Measurements from ENCODE around the gene EPGN. TPM values are rescaled to one million over a fixed set of nuclear protein-coding genes. Genes with fewer than 3 reads are reported as not detected.

Gene EPGN
- total RNA-seq, 2 experiments from 2014 or later, result not detected

DNA sequence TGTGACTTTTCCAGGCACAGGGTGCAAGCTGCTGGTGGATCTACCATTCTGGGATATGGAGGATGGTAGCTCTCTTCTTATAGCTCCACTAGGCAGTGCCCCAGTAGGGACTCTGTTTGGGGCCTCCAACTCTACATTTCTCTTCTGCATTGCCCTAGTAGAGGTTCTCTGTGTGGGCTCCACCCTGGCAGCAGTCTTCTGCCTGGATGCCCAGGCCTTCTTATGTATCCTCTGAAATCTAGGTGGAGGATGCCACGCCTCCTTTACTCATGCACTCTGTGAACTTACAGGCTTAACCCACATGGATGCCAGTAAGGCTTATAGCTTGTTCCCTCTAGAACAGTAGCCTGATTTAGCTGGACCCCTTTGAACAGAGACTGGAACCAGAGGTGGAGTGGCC lies 35.8 kb downstream of the EPGN start:
- DNase-seq (ENCODE audit: low spot score), result no peak
- no peaks in the 10 kb centered on the region for H3K9me2 ChIP-seq (ENCODE audit: insufficient read depth, low read length)
- POLR2A ChIA-PET, result no interaction called here
- H3K27ac ChIP-seq (ENCODE audit: low read depth, low read length, poor library complexity, severe bottlenecking), result no peak overlapping the region
- H3K4me1 ChIP-seq (ENCODE audit: insufficient read depth, low read length, poor library complexity, severe bottlenecking), result no peaks in the 10 kb centered on the region
- H4K20me1 ChIP-seq (ENCODE audit: insufficient read depth, low read length), result no peaks in the 10 kb centered on the region
- no peaks in the 10 kb centered on the region for H3K79me2 ChIP-seq (ENCODE audit: insufficient read depth, low read depth, low read length)
- CTCF ChIA-PET (ENCODE audit: unreplicated experiment), result no interaction called here
- intact Hi-C loops (cut with micrococcal nuclease; ENCODE audit: unreplicated experiment), result no loop called here
- H3K36me3 ChIP-seq (ENCODE audit: insufficient read depth, low read length), result no peaks in the 10 kb centered on the region
- no peak overlapping the region for H2AFZ ChIP-seq (ENCODE audit: low read length)
- no TSS peak for BruUV-seq (replicated peaks)
- no peak for TF ChIP-seq EZH2phosphoT487 (IDR thresholded peaks at IDR 0.05; ENCODE audit: borderline replicate concordance, low read depth, low read length)
- TF ChIP-seq, protein P1, sequence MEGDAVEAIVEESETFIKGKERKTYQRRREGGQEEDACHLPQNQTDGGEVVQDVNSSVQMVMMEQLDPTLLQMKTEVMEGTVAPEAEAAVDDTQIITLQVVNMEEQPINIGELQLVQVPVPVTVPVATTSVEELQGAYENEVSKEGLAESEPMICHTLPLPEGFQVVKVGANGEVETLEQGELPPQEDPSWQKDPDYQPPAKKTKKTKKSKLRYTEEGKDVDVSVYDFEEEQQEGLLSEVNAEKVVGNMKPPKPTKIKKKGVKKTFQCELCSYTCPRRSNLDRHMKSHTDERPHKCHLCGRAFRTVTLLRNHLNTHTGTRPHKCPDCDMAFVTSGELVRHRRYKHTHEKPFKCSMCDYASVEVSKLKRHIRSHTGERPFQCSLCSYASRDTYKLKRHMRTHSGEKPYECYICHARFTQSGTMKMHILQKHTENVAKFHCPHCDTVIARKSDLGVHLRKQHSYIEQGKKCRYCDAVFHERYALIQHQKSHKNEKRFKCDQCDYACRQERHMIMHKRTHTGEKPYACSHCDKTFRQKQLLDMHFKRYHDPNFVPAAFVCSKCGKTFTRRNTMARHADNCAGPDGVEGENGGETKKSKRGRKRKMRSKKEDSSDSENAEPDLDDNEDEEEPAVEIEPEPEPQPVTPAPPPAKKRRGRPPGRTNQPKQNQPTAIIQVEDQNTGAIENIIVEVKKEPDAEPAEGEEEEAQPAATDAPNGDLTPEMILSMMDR (conservative IDR thresholded peaks at IDR 0.05; ENCODE audit: low read length), result no peak
- H3K4me2 ChIP-seq (ENCODE audit: low read length), result no peak overlapping the region
- no peak overlapping the region for H3K4me3 ChIP-seq (ENCODE audit: low read depth, low read length, poor library complexity, severe bottlenecking)
- no peaks in the 10 kb centered on the region for H3K9me3 ChIP-seq (ENCODE audit: low read length)

- no peak overlapping the region for H2AFZ ChIP-seq (ENCODE audit: low read length)
- intact Hi-C loops (cut with micrococcal nuclease; ENCODE audit: unreplicated experiment), result no loop called here
- no peak overlapping the region for H3K4me2 ChIP-seq (ENCODE audit: low read length)
- ChIA-PET CTCF (ENCODE audit: unreplicated experiment) (no interaction called here), POLR2A (no interaction called here)
- H3K27ac ChIP-seq (ENCODE audit: low read depth, low read length, poor library complexity, severe bottlenecking), result no peak overlapping the region
- no peaks in the 10 kb centered on the region for H4K20me1 ChIP-seq (ENCODE audit: insufficient read depth, low read length)
- H3K4me3 ChIP-seq (ENCODE audit: low read depth, low read length, poor library complexity, severe bottlenecking), result no peak overlapping the region
- no peaks in the 10 kb centered on the region for H3K79me2 ChIP-seq (ENCODE audit: insufficient read depth, low read depth, low read length)
- no peaks in the 10 kb centered on the region for H3K4me1 ChIP-seq (ENCODE audit: insufficient read depth, low read length, poor library complexity, severe bottlenecking)
- H3K9me3 ChIP-seq (ENCODE audit: low read length), result no peaks in the 10 kb centered on the region
- H3K9me2 ChIP-seq (ENCODE audit: insufficient read depth, low read length), result no peaks in the 10 kb centered on the region
- no peak for DNase-seq (ENCODE audit: low spot score)
- H3K36me3 ChIP-seq (ENCODE audit: insufficient read depth, low read length), result no peaks in the 10 kb centered on the region
- no TSS peak for BruUV-seq (replicated peaks)
- TF ChIP-seq EZH2phosphoT487 (IDR thresholded peaks at IDR 0.05; ENCODE audit: borderline replicate concordance, low read depth, low read length), result no peak
- TF ChIP-seq, protein P1 (conservative IDR thresholded peaks at IDR 0.05; ENCODE audit: low read length), result no peak
Measured at GRCh38 chr4:74353858-74354257, 45.6 kb downstream of the EPGN start.

DNA sequence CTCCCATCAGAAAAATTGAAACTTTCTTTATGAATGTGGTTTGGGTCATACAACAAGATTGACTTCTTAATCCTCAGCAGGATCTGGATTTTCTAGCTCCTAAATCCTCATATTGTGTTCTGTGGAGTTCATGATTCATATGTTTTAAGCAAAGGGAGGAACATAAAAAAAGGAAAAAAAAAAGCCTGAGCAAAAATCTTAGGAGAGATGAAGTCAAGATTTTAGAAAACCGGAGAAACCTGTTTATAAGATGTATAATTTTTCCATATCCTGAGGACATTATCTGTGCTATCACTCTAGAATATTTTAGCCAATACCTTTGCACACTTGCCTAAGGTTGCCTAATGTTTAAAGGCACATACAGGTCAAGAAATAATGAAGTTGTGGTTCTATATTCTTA lies 49.7 kb downstream of the EPGN start:
- Histone ChIP-seq H3K36me3 (ENCODE audit: insufficient read depth, low read length) (no peaks in the 10 kb centered on the region), H3K27ac (ENCODE audit: low read depth, low read length, poor library complexity, severe bottlenecking) (no peak overlapping the region), H3K4me1 (ENCODE audit: insufficient read depth, low read length, poor library complexity, severe bottlenecking) (no peaks in the 10 kb centered on the region), H4K20me1 (ENCODE audit: insufficient read depth, low read length) (no peaks in the 10 kb centered on the region), H2AFZ (ENCODE audit: low read length) (no peak overlapping the region), H3K4me2 (ENCODE audit: low read length) (no peak overlapping the region), H3K9me3 (ENCODE audit: low read length) (no peaks in the 10 kb centered on the region), H3K79me2 (ENCODE audit: insufficient read depth, low read depth, low read length) (no peaks in the 10 kb centered on the region), H3K9me2 (ENCODE audit: insufficient read depth, low read length) (no peaks in the 10 kb centered on the region), H3K4me3 (ENCODE audit: low read depth, low read length, poor library complexity, severe bottlenecking) (no peak overlapping the region)
- CTCF ChIA-PET (ENCODE audit: unreplicated experiment), result no interaction called here
- intact Hi-C loops (cut with micrococcal nuclease; ENCODE audit: unreplicated experiment), result no loop called here
- no peak for TF ChIP-seq EZH2phosphoT487 (IDR thresholded peaks at IDR 0.05; ENCODE audit: borderline replicate concordance, low read depth, low read length)
- TF ChIP-seq, protein P1 (conservative IDR thresholded peaks at IDR 0.05; ENCODE audit: low read length), result no peak
- no peak for DNase-seq (ENCODE audit: low spot score)
- POLR2A ChIA-PET, result no interaction called here
- no TSS peak for BruUV-seq (replicated peaks)

Data from OCI-LY7 (cell line).